A549 (cell line): ENCODE results near the gene CERK. TPM values are rescaled to one million over a fixed set of nuclear protein-coding genes. Genes with fewer than 3 reads are reported as not detected.

ENCODE experiments used
- ATAC-seq, 2 experiments: fragments of 200-7000 bp in 1 of 2; fragments of >200 bp in 1 of 2; cut with Nextera tagmentation in 1 of 2; cut with Tn5 transposase in 1 of 2; 3 replicates each; pipeline versions ENCODE4 v1.8.0 to v1.9.1; 2018 to 2020; ENCODE audit warnings: mild to moderate bottlenecking in 1 of 2, moderate library complexity in 1 of 2
- CTCF ChIA-PET: fragments of 300-600 bp; sonication (Branson Sonifier 250); formaldehyde crosslinking; extraction: SDS; loops from one replicate; lab custom pipeline; 2021; ENCODE audit warnings: antibody characterized with exemption, inconsistent platforms; lab: Yijun Ruan, JAX
- POLR2A ChIA-PET: fragments of 350-600 bp; formaldehyde crosslinking; extraction: SDS; loops from one replicate; lab custom pipeline; 2021; ENCODE audit warnings: antibody characterized with exemption, inconsistent platforms; lab: Yijun Ruan, JAX
- DNase-seq, 2 experiments: peaks; one replicate each; pipeline versions ENCODE4 v3.0.0 to v3.0.0-alpha.2; 2011 to 2016; ENCODE audit warnings: low read depth in 1 of 2, low spot score in 1 of 2
- FAIRE-seq: peaks from 2 replicates; lab custom pipeline; 2011; peaks lifted over from hg19 to GRCh38; lab: Jason Lieb, UNC
- H3K27ac ChIP-seq, 2 experiments: fragments of >200 bp; sonication (Bioruptor Twin); formaldehyde crosslinking; 3 replicates each; pipeline ENCODE4 v1.5.1; 2016 to 2017
- H3K4me1 ChIP-seq: fragments of >200 bp; sonication (Bioruptor Twin); formaldehyde crosslinking; 3 replicates; pipeline ENCODE4 v1.6.1; 2016
- H3K4me2 ChIP-seq: fragments of >200 bp; sonication (Bioruptor Twin); formaldehyde crosslinking; 3 replicates; pipeline ENCODE4 v1.6.1; 2016
- H3K4me3 ChIP-seq: fragments of >200 bp; sonication (Bioruptor Twin); formaldehyde crosslinking; 3 replicates; pipeline ENCODE4 v1.5.1; 2016
- H3K9me3 ChIP-seq: fragments of >200 bp; sonication (Bioruptor Twin); formaldehyde crosslinking; 3 replicates; pipeline ENCODE4 v1.6.1; 2016
- BHLHE40 ChIP-seq: IDR thresholded peaks from 2 replicates; pipeline ENCODE4 v1.6.1; 2012; ENCODE audit warnings: low read depth, low read length, inconsistent platforms
- CBX2 ChIP-seq: fragments of 200-600 bp; sonication (generic); IDR thresholded peaks from 2 replicates; pipeline ENCODE4 v1.6.1; 2016; ENCODE audit warnings: low read depth, mild to moderate bottlenecking, borderline replicate concordance
- CHD4 ChIP-seq: fragments of 200-600 bp; sonication (generic); IDR thresholded peaks from 2 replicates; pipeline ENCODE4 v1.6.1; 2016; ENCODE audit warnings: antibody characterized with exemption, mild to moderate bottlenecking, borderline replicate concordance
- EP300 ChIP-seq, 2 experiments: fragments of >200 bp; sonication (Bioruptor Twin); formaldehyde crosslinking; IDR thresholded peaks; 2 replicates in 1 of 2; 3 replicates in 1 of 2; pipeline ENCODE4 v1.6.1; 2016 to 2017
- ESRRA ChIP-seq: fragments of 150-350 bp; IDR thresholded peaks from 2 replicates; pipeline ENCODE4 v1.6.1; 2014; ENCODE audit warnings: mild to moderate bottlenecking, low read length, borderline replicate concordance
- FOSL2 ChIP-seq, 2 experiments: fragments of 450-650 bp in 1 of 2; fragments of >200 bp in 1 of 2; sonication (Bioruptor Twin) in 1 of 2; formaldehyde crosslinking; IDR thresholded peaks; 2 replicates each; pipeline versions ENCODE4 v1.5.0 to v1.6.1; 2016 to 2020; ENCODE audit warnings: mild to moderate bottlenecking in 1 of 2, moderate library complexity in 1 of 2
- GATA3 ChIP-seq: IDR thresholded peaks from 2 replicates; pipeline ENCODE4 v1.6.1; 2012; ENCODE audit warnings: borderline replicate concordance
- HDAC2 ChIP-seq: fragments of 200-600 bp; sonication (generic); IDR thresholded peaks from 2 replicates; pipeline ENCODE4 v1.6.1; 2016
- HEYL ChIP-seq: fragments of 250-450 bp; sonication (Bioruptor Pico); IDR thresholded peaks from 2 replicates; pipeline ENCODE4 v1.8.0; 2021; ENCODE audit warnings: mild to moderate bottlenecking, moderate library complexity
- JUN ChIP-seq, 2 experiments: fragments of >200 bp; sonication (Bioruptor Twin); formaldehyde crosslinking; IDR thresholded peaks; 2 replicates in 1 of 2; 3 replicates in 1 of 2; pipeline ENCODE4 v1.6.1; 2016 to 2017
- JUNB ChIP-seq: fragments of >200 bp; sonication (Bioruptor Twin); formaldehyde crosslinking; IDR thresholded peaks from 2 replicates; pipeline ENCODE4 v1.6.1; 2016
- KDM5A ChIP-seq: fragments of 200-600 bp; sonication (generic); IDR thresholded peaks from 2 replicates; pipeline ENCODE4 v1.6.1; 2016; ENCODE audit warnings: antibody characterized with exemption, mild to moderate bottlenecking
- MAFK ChIP-seq: fragments of 450-650 bp; IDR thresholded peaks from 2 replicates; pipeline ENCODE4 v1.6.1; 2014; ENCODE audit not compliant: partially characterized antibody
- MAZ ChIP-seq: fragments of 150-350 bp; IDR thresholded peaks from 2 replicates; pipeline ENCODE4 v1.6.1; 2014; ENCODE audit warnings: antibody characterized with exemption, low read depth, low read length, borderline replicate concordance
- NPAS2 ChIP-seq: fragments of 250-450 bp; sonication (Bioruptor Pico); IDR thresholded peaks from 2 replicates; pipeline ENCODE4 v1.8.0; 2022; ENCODE audit warnings: mild to moderate bottlenecking, moderate library complexity, borderline replicate concordance
- NR3C1 ChIP-seq: fragments of >200 bp; sonication (Bioruptor Twin); formaldehyde crosslinking; IDR thresholded peaks from 3 replicates; pipeline ENCODE4 v1.6.1; 2017
- POLR2A ChIP-seq: IDR thresholded peaks from 2 replicates; pipeline ENCODE4 v1.6.1; 2012; ENCODE audit warnings: mild to moderate bottlenecking, low read length
- POLR2AphosphoS2 ChIP-seq: conservative IDR thresholded peaks from 2 replicates; pipeline ENCODE4 v1.6.1; 2012; ENCODE audit warnings: low read length, improper control_type of control experiment, inconsistent platforms
- RAD21 ChIP-seq, 2 experiments: fragments of >200 bp in 1 of 2; sonication (Bioruptor Twin) in 1 of 2; formaldehyde crosslinking in 1 of 2; IDR thresholded peaks in 1 of 2; conservative IDR thresholded peaks in 1 of 2; 2 replicates in 1 of 2; 3 replicates in 1 of 2; pipeline ENCODE4 v1.6.1; 2012 to 2018; ENCODE audit warnings: inconsistent platforms in 1 of 2
- RARB ChIP-seq: fragments of 250-450 bp; sonication (Bioruptor Pico); IDR thresholded peaks from 2 replicates; pipeline ENCODE4 v1.8.0; 2021; ENCODE audit warnings: mild to moderate bottlenecking, moderate library complexity
- RFX5 ChIP-seq: fragments of 450-650 bp; IDR thresholded peaks from 2 replicates; pipeline ENCODE4 v1.7.1; 2014; ENCODE audit warnings: antibody characterized with exemption, mild to moderate bottlenecking, moderate library complexity
- RNF2 ChIP-seq: fragments of 200-600 bp; sonication (generic); IDR thresholded peaks from 2 replicates; pipeline ENCODE4 v1.6.1; 2016; ENCODE audit warnings: low read depth, mild to moderate bottlenecking, antibody characterized with exemption, moderate library complexity, borderline replicate concordance
- SREBF2 ChIP-seq: fragments of 450-650 bp; IDR thresholded peaks from 2 replicates; pipeline ENCODE4 v1.6.1; 2014; ENCODE audit warnings: mild to moderate bottlenecking, moderate library complexity
- TFCP2L1 ChIP-seq: fragments of 250-450 bp; sonication (Bioruptor Pico); IDR thresholded peaks from 2 replicates; pipeline ENCODE4 v1.5.0; 2021; ENCODE audit warnings: mild to moderate bottlenecking
- ZNF302 ChIP-seq: fragments of 250-450 bp; sonication (Bioruptor Pico); IDR thresholded peaks from 2 replicates; pipeline ENCODE4 v1.9.0; 2021; ENCODE audit warnings: inconsistent platforms, mild to moderate bottlenecking, moderate library complexity
- WGBS: methylation state at CpG from one replicate; pipeline ENCODE4 v1.1.6; 2017; ENCODE audit errors: missing lambda C conversion rate; 5-methylcytosine and 5-hydroxymethylcytosine counted together
- polyA plus RNA-seq, 4 experiments: library from polyadenylated mRNA; depleted of rRNA in 3 of 4; stranded (reverse); fragments of >200 nt; fragmentation: RNase III in 1 of 4; extraction: RNeasy Plus Mini Kit Qiagen cat#74134 plus additional on column Dnase treatment in 1 of 4; gene quantifications; 2 replicates in 3 of 4; 3 replicates in 1 of 4; pipeline ENCODE4 v1.2.3, GENCODE V29; 2011 to 2017
- TF ChIP-seq, protein P1 (sequence below): fragments of >200 bp; sonication (Bioruptor Twin); formaldehyde crosslinking; IDR thresholded peaks from 2 replicates; pipeline ENCODE4 v1.6.1; 2016
- TF ChIP-seq, protein P2 (sequence below): IDR thresholded peaks from 2 replicates; pipeline ENCODE4 v1.6.1; 2012
- TF ChIP-seq, protein P3 (sequence below): IDR thresholded peaks from 2 replicates; pipeline ENCODE4 v1.6.1; 2012; ENCODE audit warnings: low read depth, borderline replicate concordance
- TF ChIP-seq, protein P4 (sequence below): IDR thresholded peaks from 2 replicates; pipeline ENCODE4 v1.6.1; 2012
- TF ChIP-seq, protein P5 (sequence below): fragments of >200 bp; sonication (Bioruptor Twin); formaldehyde crosslinking; IDR thresholded peaks from 3 replicates; pipeline ENCODE4 v1.5.1; 2016
- TF ChIP-seq, protein P6 (sequence below): fragments of 250-450 bp; sonication (Bioruptor Pico); IDR thresholded peaks from 2 replicates; pipeline ENCODE4 v1.5.0; 2021; ENCODE audit warnings: mild to moderate bottlenecking, moderate library complexity, borderline replicate concordance
- TF ChIP-seq, protein P7 (sequence below): fragments of 150-350 bp; IDR thresholded peaks from 2 replicates; pipeline ENCODE4 v1.6.1; 2014; ENCODE audit warnings: low read depth, mild to moderate bottlenecking, low read length

The CERK gene
- polyA plus RNA-seq, 2 of the 4 experiments (the other 2 are of a cell fraction), result 13.1 to 15.6 TPM

DNA sequence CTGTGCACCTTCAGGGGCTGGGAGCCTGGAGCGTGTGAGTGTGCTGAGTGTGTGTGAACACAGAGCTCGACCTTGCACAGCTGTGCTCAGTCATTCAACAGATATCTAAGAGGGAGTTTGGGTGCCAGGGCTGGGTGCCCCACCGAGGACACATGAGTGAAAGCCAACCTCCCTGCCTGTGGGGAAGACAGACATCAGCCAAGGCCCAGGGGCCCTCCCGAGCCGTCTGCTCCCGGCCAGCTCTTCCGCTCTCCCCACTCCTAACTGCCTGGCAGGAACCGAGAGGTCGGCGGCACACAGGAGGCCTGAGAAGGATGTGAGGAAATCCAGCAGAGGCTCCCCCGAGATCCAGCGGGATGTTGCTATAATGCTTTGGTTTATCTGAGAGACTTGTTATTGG, 32.0 kb downstream of the CERK start:
- Histone ChIP-seq H3K27ac (no peak overlapping the region), H3K4me2 (no peak overlapping the region), H3K4me3 (no peak overlapping the region), H3K4me1 (no peaks in the 10 kb centered on the region), H3K9me3 (no peaks in the 10 kb centered on the region)
- DNase-seq (no peak), ATAC-seq (no peak), FAIRE-seq (no peak)
- CTCF ChIA-PET, result interaction anchor here (0.6 kb wide), 1 partner anchor 8 kb away, joined by 4 read pairs; no protein-coding TSS in a partner anchor
- TF ChIP-seq, protein P1, sequence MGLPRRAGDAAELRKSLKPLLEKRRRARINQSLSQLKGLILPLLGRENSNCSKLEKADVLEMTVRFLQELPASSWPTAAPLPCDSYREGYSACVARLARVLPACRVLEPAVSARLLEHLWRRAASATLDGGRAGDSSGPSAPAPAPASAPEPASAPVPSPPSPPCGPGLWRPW, result no peak
- TF ChIP-seq, protein P2, sequence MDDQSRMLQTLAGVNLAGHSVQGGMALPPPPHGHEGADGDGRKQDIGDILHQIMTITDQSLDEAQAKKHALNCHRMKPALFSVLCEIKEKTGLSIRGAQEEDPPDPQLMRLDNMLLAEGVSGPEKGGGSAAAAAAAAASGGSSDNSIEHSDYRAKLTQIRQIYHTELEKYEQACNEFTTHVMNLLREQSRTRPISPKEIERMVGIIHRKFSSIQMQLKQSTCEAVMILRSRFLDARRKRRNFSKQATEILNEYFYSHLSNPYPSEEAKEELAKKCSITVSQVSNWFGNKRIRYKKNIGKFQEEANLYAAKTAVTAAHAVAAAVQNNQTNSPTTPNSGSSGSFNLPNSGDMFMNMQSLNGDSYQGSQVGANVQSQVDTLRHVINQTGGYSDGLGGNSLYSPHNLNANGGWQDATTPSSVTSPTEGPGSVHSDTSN, result no peak
- TF ChIP-seq, protein P3, sequence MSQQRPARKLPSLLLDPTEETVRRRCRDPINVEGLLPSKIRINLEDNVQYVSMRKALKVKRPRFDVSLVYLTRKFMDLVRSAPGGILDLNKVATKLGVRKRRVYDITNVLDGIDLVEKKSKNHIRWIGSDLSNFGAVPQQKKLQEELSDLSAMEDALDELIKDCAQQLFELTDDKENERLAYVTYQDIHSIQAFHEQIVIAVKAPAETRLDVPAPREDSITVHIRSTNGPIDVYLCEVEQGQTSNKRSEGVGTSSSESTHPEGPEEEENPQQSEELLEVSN, result no peak
- TF ChIP-seq RAD21 (conservative IDR thresholded peaks at IDR 0.05 in 1 of 2, IDR thresholded peaks at IDR 0.05 in 1 of 2) (no peak), RFX5 (no peak), HEYL (CRISPR knock-in tag) (no peak), CHD4 (no peak), RNF2 (no peak), ESRRA (no peak), SREBF2 (no peak), NPAS2 (CRISPR knock-in tag) (no peak), ZNF302 (CRISPR knock-in tag) (no peak), POLR2A (no peak), KDM5A (no peak), BHLHE40 (no peak), JUNB (no peak), MAFK (no peak), CBX2 (no peak)
- TF ChIP-seq, protein P4, sequence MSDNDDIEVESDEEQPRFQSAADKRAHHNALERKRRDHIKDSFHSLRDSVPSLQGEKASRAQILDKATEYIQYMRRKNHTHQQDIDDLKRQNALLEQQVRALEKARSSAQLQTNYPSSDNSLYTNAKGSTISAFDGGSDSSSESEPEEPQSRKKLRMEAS, result no peak
- POLR2A ChIA-PET, result no interaction called here
- 86% methylated on average over 10 of the region's 12 CpGs for WGBS

DNA sequence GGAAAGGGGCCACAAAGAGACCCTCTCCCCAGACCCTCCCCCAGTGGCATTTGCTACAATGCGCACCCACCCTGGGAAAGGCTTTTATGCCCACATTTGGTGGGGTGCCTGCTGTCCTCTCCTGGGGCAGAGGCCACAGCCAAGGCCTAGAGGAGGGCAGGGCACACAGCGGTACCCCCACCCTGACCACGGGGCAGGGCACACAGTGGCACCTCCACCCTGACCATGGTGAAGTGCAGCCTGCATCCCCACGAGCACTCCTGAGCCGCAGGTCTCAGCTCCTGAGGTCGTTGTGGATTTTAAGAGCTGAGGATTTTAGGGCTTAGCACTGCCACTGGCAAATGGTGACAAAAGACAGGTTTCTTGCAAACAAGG, 34.1 kb downstream of the CERK start:
- H3K4me2 ChIP-seq, result no peak overlapping the region
- ChIA-PET CTCF (no interaction called here), POLR2A (no interaction called here)
- no peak overlapping the region for H3K27ac ChIP-seq
- FAIRE-seq, result no peak
- TF ChIP-seq, protein P5, sequence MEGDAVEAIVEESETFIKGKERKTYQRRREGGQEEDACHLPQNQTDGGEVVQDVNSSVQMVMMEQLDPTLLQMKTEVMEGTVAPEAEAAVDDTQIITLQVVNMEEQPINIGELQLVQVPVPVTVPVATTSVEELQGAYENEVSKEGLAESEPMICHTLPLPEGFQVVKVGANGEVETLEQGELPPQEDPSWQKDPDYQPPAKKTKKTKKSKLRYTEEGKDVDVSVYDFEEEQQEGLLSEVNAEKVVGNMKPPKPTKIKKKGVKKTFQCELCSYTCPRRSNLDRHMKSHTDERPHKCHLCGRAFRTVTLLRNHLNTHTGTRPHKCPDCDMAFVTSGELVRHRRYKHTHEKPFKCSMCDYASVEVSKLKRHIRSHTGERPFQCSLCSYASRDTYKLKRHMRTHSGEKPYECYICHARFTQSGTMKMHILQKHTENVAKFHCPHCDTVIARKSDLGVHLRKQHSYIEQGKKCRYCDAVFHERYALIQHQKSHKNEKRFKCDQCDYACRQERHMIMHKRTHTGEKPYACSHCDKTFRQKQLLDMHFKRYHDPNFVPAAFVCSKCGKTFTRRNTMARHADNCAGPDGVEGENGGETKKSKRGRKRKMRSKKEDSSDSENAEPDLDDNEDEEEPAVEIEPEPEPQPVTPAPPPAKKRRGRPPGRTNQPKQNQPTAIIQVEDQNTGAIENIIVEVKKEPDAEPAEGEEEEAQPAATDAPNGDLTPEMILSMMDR, result no peak
- TF ChIP-seq HDAC2, result no peak
- no peak for TF ChIP-seq NR3C1
- TF ChIP-seq TFCP2L1 (CRISPR knock-in tag), result no peak
- TF ChIP-seq, protein P6, sequence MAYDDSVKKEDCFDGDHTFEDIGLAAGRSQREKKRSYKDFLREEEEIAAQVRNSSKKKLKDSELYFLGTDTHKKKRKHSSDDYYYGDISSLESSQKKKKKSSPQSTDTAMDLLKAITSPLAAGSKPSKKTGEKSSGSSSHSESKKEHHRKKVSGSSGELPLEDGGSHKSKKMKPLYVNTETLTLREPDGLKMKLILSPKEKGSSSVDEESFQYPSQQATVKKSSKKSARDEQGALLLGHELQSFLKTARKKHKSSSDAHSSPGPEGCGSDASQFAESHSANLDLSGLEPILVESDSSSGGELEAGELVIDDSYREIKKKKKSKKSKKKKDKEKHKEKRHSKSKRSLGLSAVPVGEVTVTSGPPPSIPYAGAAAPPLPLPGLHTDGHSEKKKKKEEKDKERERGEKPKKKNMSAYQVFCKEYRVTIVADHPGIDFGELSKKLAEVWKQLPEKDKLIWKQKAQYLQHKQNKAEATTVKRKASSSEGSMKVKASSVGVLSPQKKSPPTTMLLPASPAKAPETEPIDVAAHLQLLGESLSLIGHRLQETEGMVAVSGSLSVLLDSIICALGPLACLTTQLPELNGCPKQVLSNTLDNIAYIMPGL (CRISPR knock-in tag), result no peak
- TF ChIP-seq, protein P7, sequence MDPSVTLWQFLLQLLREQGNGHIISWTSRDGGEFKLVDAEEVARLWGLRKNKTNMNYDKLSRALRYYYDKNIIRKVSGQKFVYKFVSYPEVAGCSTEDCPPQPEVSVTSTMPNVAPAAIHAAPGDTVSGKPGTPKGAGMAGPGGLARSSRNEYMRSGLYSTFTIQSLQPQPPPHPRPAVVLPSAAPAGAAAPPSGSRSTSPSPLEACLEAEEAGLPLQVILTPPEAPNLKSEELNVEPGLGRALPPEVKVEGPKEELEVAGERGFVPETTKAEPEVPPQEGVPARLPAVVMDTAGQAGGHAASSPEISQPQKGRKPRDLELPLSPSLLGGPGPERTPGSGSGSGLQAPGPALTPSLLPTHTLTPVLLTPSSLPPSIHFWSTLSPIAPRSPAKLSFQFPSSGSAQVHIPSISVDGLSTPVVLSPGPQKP, result no peak
- no peak for TF ChIP-seq POLR2AphosphoS2
- TF ChIP-seq EP300 (IDR thresholded peaks at IDR 0.05), result no peak
- no peak for TF ChIP-seq KDM5A
- no peak for TF ChIP-seq JUN (IDR thresholded peaks at IDR 0.05)
- TF ChIP-seq FOSL2 (IDR thresholded peaks at IDR 0.05), result no peak
- no peak for TF ChIP-seq FOSL2 (CRISPR knock-in tag; IDR thresholded peaks at IDR 0.05)
- TF ChIP-seq MAZ, result no peak
- TF ChIP-seq GATA3, result no peak
- no peak for TF ChIP-seq RARB (CRISPR knock-in tag)
- WGBS, result 78% methylated on average over 2 of the region's 6 CpGs
- no peak for DNase-seq
- no peaks in the 10 kb centered on the region for H3K4me1 ChIP-seq
- no peak for ATAC-seq
- H3K9me3 ChIP-seq, result no peaks in the 10 kb centered on the region
- no peak overlapping the region for H3K4me3 ChIP-seq
